HepG2 (cell line): ENCODE measurements around the gene NPHP4. TPM values are rescaled to one million over a fixed set of nuclear protein-coding genes. Genes with fewer than 3 reads are reported as not detected.

Experiments used
- FOSL1 ChIP-seq: sonication (generic); formaldehyde crosslinking; IDR thresholded peaks from 2 replicates; pipeline ENCODE4 v1.9.0; 2021; ENCODE audit warnings: missing genetic modification reagents, borderline replicate concordance
- HNF4A ChIP-seq: sonication (generic); formaldehyde crosslinking; IDR thresholded peaks from 2 replicates; pipeline ENCODE4 v1.4.0; 2020; ENCODE audit warnings: missing genetic modification reagents
- JARID2 ChIP-seq: sonication (generic); formaldehyde crosslinking; IDR thresholded peaks from 2 replicates; pipeline ENCODE4 v1.8.1; 2023; ENCODE audit warnings: missing genetic modification reagents, inconsistent platforms; ENCODE audit not compliant: insufficient replicate concordance
- JUN ChIP-seq: sonication (generic); formaldehyde crosslinking; IDR thresholded peaks from 2 replicates; pipeline ENCODE4 v1.4.0; 2020; ENCODE audit warnings: mild to moderate bottlenecking, missing genetic modification reagents
- KDM3A ChIP-seq: IDR thresholded peaks from 2 replicates; pipeline ENCODE4 v1.6.1; 2018; ENCODE audit warnings: low read depth, missing compliant biosample characterization
- MYC ChIP-seq: sonication (generic); formaldehyde crosslinking; IDR thresholded peaks from 2 replicates; pipeline ENCODE4 v1.9.0; 2021; ENCODE audit warnings: missing genetic modification reagents, borderline replicate concordance
- NR2C2 ChIP-seq: sonication (generic); formaldehyde crosslinking; IDR thresholded peaks from 2 replicates; pipeline ENCODE4 v1.4.0; 2020; ENCODE audit warnings: missing genetic modification reagents, mild to moderate bottlenecking, moderate library complexity, borderline replicate concordance
- REST ChIP-seq, 2 experiments: IDR thresholded peaks; 2 replicates each; pipeline ENCODE4 v1.6.1; 2011 to 2012; ENCODE audit warnings: low read length in 2 of 2, borderline replicate concordance in 1 of 2, low read depth in 1 of 2, mild to moderate bottlenecking in 1 of 2, moderate library complexity in 1 of 2
- SIX4 ChIP-seq: sonication (generic); formaldehyde crosslinking; IDR thresholded peaks from 2 replicates; pipeline ENCODE4 v1.4.0; 2020; ENCODE audit warnings: missing genetic modification reagents
- TOPORS ChIP-seq: sonication (generic); formaldehyde crosslinking; IDR thresholded peaks from 2 replicates; pipeline ENCODE4 v1.8.0; 2023; ENCODE audit warnings: mild to moderate bottlenecking, missing genetic modification reagents
- ZBTB4 ChIP-seq: sonication (generic); formaldehyde crosslinking; IDR thresholded peaks from 2 replicates; pipeline ENCODE4 v1.4.0; 2020; ENCODE audit warnings: missing genetic modification reagents, mild to moderate bottlenecking, borderline replicate concordance
- ZC3H13 ChIP-seq: sonication (generic); formaldehyde crosslinking; IDR thresholded peaks from 2 replicates; pipeline ENCODE4 v1.8.1; 2023; ENCODE audit warnings: mild to moderate bottlenecking, missing genetic modification reagents, moderate library complexity
- ZMYM2 ChIP-seq: sonication (generic); formaldehyde crosslinking; IDR thresholded peaks from 2 replicates; pipeline ENCODE4 v1.8.0; 2022; ENCODE audit warnings: mild to moderate bottlenecking, missing genetic modification reagents
- ZNF253 ChIP-seq: sonication (generic); formaldehyde crosslinking; IDR thresholded peaks from 2 replicates; pipeline ENCODE4 v1.8.0; 2022; ENCODE audit warnings: mild to moderate bottlenecking, missing genetic modification reagents, borderline replicate concordance
- ZNF317 ChIP-seq: sonication (generic); formaldehyde crosslinking; IDR thresholded peaks from 2 replicates; pipeline ENCODE4 v1.5.0; 2020; ENCODE audit warnings: mild to moderate bottlenecking, missing genetic modification reagents
- ZNF354B ChIP-seq: sonication (generic); formaldehyde crosslinking; IDR thresholded peaks from 2 replicates; pipeline ENCODE4 v1.8.0; 2022; ENCODE audit warnings: mild to moderate bottlenecking, missing genetic modification reagents
- ZNF367 ChIP-seq: sonication (generic); formaldehyde crosslinking; IDR thresholded peaks from 2 replicates; pipeline ENCODE4 v1.4.0; 2020; ENCODE audit warnings: missing genetic modification reagents, borderline replicate concordance
- ZNF431 ChIP-seq: sonication (generic); formaldehyde crosslinking; IDR thresholded peaks from 2 replicates; pipeline ENCODE4 v1.9.0; 2022; ENCODE audit warnings: missing genetic modification reagents, low read depth, mild to moderate bottlenecking, borderline replicate concordance
- ZNF704 ChIP-seq: sonication (generic); formaldehyde crosslinking; IDR thresholded peaks from 2 replicates; pipeline ENCODE4 v1.8.1; 2023; ENCODE audit warnings: mild to moderate bottlenecking, inconsistent platforms, moderate library complexity, missing genetic modification reagents, borderline replicate concordance
- ZSCAN25 ChIP-seq: sonication (generic); formaldehyde crosslinking; IDR thresholded peaks from 2 replicates; pipeline ENCODE4 v1.8.0; 2022; ENCODE audit warnings: mild to moderate bottlenecking, missing genetic modification reagents
- polyA plus RNA-seq, 8 experiments: library from polyadenylated mRNA; depleted of rRNA in 3 of 8; stranded (reverse) in 7 of 8; unstranded in 1 of 8; fragments of >200 nt; fragmentation: Illumina TruSeq in 4 of 8; extraction: Trizol in 4 of 8; gene quantifications; 2 replicates each; pipeline versions ENCODE4 v1.2.1 to v1.2.3, GENCODE V29; 2011 to 2016; ENCODE audit warnings: low read depth in 4 of 8, missing spikeins in 1 of 8, mixed read lengths in 1 of 8; ENCODE audit not compliant: insufficient read depth in 1 of 8
- total RNA-seq, 5 experiments: library from RNA; depleted of rRNA; stranded (reverse); fragments of >200 nt; fragmentation: Illumina TruSeq; extraction: Trizol; gene quantifications; 2 replicates each; pipeline ENCODE4 v1.2.3, GENCODE V29; 2016; ENCODE audit warnings: low read depth in 1 of 5
- TF ChIP-seq, protein P1 (sequence below): sonication (generic); formaldehyde crosslinking; IDR thresholded peaks from 2 replicates; pipeline ENCODE4 v1.8.0; 2022; ENCODE audit warnings: mild to moderate bottlenecking, missing genetic modification reagents

Gene NPHP4
- total and polyA plus RNA-seq, 2 of the 13 experiments (the other 11 are each of a cell fraction or from before 2014, with no cell fraction given), result 4.4 to 6.8 TPM

- TF ChIP-seq ZNF704, result no peak
- TF ChIP-seq SIX4 (CRISPR knock-in tag), result peak; percentile 19
- no peak for TF ChIP-seq ZC3H13 (CRISPR knock-in tag)
- TF ChIP-seq, protein P1, sequence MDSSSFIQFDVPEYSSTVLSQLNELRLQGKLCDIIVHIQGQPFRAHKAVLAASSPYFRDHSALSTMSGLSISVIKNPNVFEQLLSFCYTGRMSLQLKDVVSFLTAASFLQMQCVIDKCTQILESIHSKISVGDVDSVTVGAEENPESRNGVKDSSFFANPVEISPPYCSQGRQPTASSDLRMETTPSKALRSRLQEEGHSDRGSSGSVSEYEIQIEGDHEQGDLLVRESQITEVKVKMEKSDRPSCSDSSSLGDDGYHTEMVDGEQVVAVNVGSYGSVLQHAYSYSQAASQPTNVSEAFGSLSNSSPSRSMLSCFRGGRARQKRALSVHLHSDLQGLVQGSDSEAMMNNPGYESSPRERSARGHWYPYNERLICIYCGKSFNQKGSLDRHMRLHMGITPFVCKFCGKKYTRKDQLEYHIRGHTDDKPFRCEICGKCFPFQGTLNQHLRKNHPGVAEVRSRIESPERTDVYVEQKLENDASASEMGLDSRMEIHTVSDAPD, result peak; percentile 14; the same call in 1 of the 2 replicates
- no peak for TF ChIP-seq ZNF367 (CRISPR knock-in tag)
- TF ChIP-seq FOSL1 (CRISPR knock-in tag), result no peak
- TF ChIP-seq KDM3A (CRISPR knock-in tag), result no peak
- TF ChIP-seq JARID2 (CRISPR knock-in tag), result no peak
- peak; percentile 40; the same call in 1 of the 2 replicates for TF ChIP-seq ZSCAN25 (CRISPR knock-in tag)
- TF ChIP-seq ZBTB4 (CRISPR knock-in tag), result no peak
- TF ChIP-seq ZMYM2, result no peak
- no peak for TF ChIP-seq ZNF431 (CRISPR knock-in tag)
- TF ChIP-seq HNF4A (CRISPR knock-in tag), result peak; percentile 88
- no peak for TF ChIP-seq TOPORS (CRISPR knock-in tag)
- TF ChIP-seq ZNF253 (CRISPR knock-in tag), result no peak
- peak; percentile 79; the same call in 1 of the 2 replicates for TF ChIP-seq ZNF317
- TF ChIP-seq JUN (CRISPR knock-in tag), result peak; percentile 63; the same call in 1 of the 2 replicates
- TF ChIP-seq NR2C2 (CRISPR knock-in tag), result peak; percentile 78
- TF ChIP-seq REST (IDR thresholded peaks at IDR 0.05; ENCODE audit: borderline replicate concordance in 1 of 2, low read depth in 1 of 2, low read length in 2 of 2), result no peak
- TF ChIP-seq MYC, result no peak
- TF ChIP-seq ZNF354B (CRISPR knock-in tag), result no peak
These were observed 36.7 kb downstream of the NPHP4 start (continued) for GRCh38 chr1:5955479-5955977.
